ENCODE measurements around the gene PUSL1. TPM values are rescaled to one million over a fixed set of nuclear protein-coding genes. Genes with fewer than 3 reads are reported as not detected.

The PUSL1 gene
- total RNA-seq, 8 experiments from 2014 or later, result 12.0 to 45.8 (median 22.4) TPM

GRCh38 chr1:1318777-1319645 lies 10.6 kb downstream of the PUSL1 start:
- no peak for ATAC-seq (replicated peaks in 6 of 8)
- 40 to 100% (median 89%) methylated on average over 1 to 9 of the region's 36 CpGs; no CpG with 5 or more reads in 1 of the 10 experiments for WGBS, 10 experiments
- H3K27ac ChIP-seq, result no peak overlapping the region
- in situ Hi-C loops (cut with MboI; ENCODE audit: low pct_unique_long_range_greater_than_20kb in 2 of 9, low sequenced_read_pairs in 9 of 9, unreplicated experiment in 9 of 9), result no loop called here
- H3K4me1 ChIP-seq (replicated peaks in 1 of 2), result peaks cover 22 to 26% of the 10 kb centered on the region in 2 donors
- no peak overlapping the region for H3K4me3 ChIP-seq

DNA sequence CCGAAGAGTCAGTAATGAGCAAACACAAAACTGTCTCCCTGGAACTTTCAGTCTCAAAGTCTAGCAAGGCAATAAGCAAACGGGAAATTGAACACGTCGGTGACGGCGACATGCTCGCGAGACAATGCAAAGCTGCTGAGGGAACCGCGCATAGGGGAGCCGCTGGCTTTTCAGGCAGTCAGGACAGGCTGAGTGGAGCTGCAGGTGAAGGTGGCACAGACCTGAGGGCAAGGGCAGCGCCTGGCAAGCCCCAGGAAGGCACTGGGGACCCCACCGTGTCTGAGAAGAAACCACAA lies 11.2 kb downstream of the PUSL1 start:
- Histone ChIP-seq H3K4me1 (replicated peaks in 1 of 2) (peaks cover 22 to 26% of the 10 kb centered on the region in 2 donors), H3K27ac (no peak overlapping the region), H3K4me3 (no peak overlapping the region)
- ATAC-seq (replicated peaks in 6 of 8), result no peak
- 90 to 100% (median 96%) methylated on average over 2 to 11 of the region's 13 CpGs; no CpG with 5 or more reads in 3 of the 10 experiments for whole genome bisulfite sequencing, 10 experiments
- in situ Hi-C loops (cut with MboI; ENCODE audit: low pct_unique_long_range_greater_than_20kb in 2 of 9, low sequenced_read_pairs in 9 of 9, unreplicated experiment in 9 of 9), result no loop called here

GRCh38 chr1:1320666-1321448 lies 12.5 kb downstream of the PUSL1 start:
- no peak overlapping the region for H3K4me3 ChIP-seq
- H3K27ac ChIP-seq, result no peak overlapping the region
- ATAC-seq (replicated peaks in 6 of 8), result no peak
- H3K4me1 ChIP-seq (replicated peaks in 1 of 2), result peaks cover 20 to 25% of the 10 kb centered on the region in 2 donors
- in situ Hi-C loops (cut with MboI; ENCODE audit: low pct_unique_long_range_greater_than_20kb in 2 of 9, low sequenced_read_pairs in 9 of 9, unreplicated experiment in 9 of 9), result no loop called here
- WGBS, 10 experiments, result 93 to 100% methylated on average over 1 to 2 of the region's 23 CpGs; no CpG with 5 or more reads in 8 of the 10 experiments

DNA sequence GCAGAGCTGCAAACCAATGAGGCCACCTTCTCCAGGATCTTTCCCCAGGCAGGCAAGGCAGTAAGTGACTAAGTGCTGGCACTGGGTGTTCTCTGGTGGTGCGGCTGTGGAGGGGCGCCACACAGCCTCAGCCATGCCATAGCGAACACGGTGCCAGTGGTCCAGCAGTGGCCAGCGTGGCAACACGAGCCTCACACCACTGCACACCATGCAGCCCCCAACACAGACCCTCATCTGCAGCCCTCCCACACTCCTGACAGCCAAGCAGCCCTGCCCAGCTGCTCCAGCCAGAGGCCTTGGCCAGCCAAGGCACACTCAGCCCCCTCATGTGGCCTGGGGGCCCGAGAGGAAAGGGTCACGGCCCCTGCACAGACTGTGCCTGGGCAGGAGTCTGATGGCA lies 13.1 kb downstream of the PUSL1 start:
- in situ Hi-C loops (cut with MboI; ENCODE audit: low pct_unique_long_range_greater_than_20kb in 2 of 9, low sequenced_read_pairs in 9 of 9, unreplicated experiment in 9 of 9), result no loop called here
- Histone ChIP-seq H3K4me3 (no peak overlapping the region), H3K27ac (no peak overlapping the region), H3K4me1 (replicated peaks in 1 of 2) (peaks cover 18 to 21% of the 10 kb centered on the region in 2 donors)
- WGBS, 10 experiments, result 87 to 97% (median 96%) methylated on average over 3 to 6 of the region's 8 CpGs; no CpG with 5 or more reads in 7 of the 10 experiments
- no peak for ATAC-seq (replicated peaks in 6 of 8)

DNA sequence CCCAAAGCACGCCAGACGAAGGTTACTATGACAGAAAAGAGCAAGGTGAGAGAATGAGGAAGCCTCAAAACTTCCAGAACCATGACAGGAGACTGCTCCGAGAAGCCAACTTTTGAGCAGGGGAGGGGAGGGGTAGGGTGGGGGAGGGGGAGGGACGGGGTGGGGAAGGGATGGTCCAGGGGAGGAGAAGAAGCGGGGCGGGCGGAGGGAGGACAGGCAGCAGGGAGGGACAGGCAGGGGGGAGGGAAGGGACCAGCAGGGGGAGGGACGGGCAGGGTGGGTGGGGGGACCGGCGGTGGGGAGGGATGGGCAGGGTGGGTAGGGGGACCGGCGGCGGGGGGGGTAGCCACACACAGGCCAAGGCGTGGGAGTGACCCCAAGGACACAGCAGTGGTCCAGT lies 14.0 kb downstream of the PUSL1 start:
- Histone ChIP-seq H3K27ac (no peak overlapping the region), H3K4me3 (no peak overlapping the region), H3K4me1 (replicated peaks in 1 of 2) (peaks cover 18 to 19% of the 10 kb centered on the region in 2 donors)
- WGBS, 10 experiments, result 100% methylated on average over 2 of the region's 14 CpGs; no CpG with 5 or more reads in 8 of the 10 experiments
- ATAC-seq (replicated peaks in 6 of 8), result no peak
- in situ Hi-C loops (cut with MboI; ENCODE audit: low pct_unique_long_range_greater_than_20kb in 2 of 9, low sequenced_read_pairs in 9 of 9, unreplicated experiment in 9 of 9), result no loop called here

DNA sequence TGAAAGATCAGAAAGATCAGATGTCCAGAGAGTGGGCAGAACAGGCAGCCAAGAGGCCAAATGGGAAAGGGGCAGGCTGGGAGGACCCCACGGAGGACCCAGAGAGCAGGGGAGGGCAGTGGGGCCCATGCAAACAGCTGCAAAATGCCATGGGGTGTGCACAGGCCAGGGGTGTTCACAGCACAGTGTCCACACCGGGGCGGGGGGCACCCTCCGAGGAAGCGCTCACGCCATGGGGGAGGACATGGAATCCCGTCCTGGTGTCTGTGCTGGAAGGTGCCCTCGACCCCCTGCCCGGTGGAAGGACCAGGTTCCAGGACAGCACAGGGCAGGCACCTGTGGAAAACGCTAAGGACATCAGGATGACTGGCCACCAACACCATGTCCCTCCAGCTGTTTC lies 14.6 kb downstream of the PUSL1 start:
- H3K4me3 ChIP-seq, result peak overlapping the region in 1 of 5 donors; percentile 11
- no peak overlapping the region for H3K27ac ChIP-seq
- WGBS, 10 experiments, result 40 to 100% (median 89%) methylated on average over 1 to 8 of the region's 10 CpGs; no CpG with 5 or more reads in 3 of the 10 experiments
- ATAC-seq (replicated peaks in 6 of 8), result no peak
- in situ Hi-C loops (cut with MboI; ENCODE audit: low pct_unique_long_range_greater_than_20kb in 2 of 9, low sequenced_read_pairs in 9 of 9, unreplicated experiment in 9 of 9), result no loop called here
- peaks cover 18 to 19% of the 10 kb centered on the region in 2 donors for H3K4me1 ChIP-seq (replicated peaks in 1 of 2)

GRCh38 chr1:1324084-1324523 lies 15.7 kb downstream of the PUSL1 start:
- Histone ChIP-seq H3K27ac (peak overlapping the region; percentile 79 to 87), H3K4me3 (peak overlapping the region; percentile 95 to 100 (median 99)), H3K4me1 (replicated peaks in 1 of 2) (peaks cover 18 to 19% of the 10 kb centered on the region in 2 donors)
- peak in 3 of 8 experiments; percentile 30 to 49 (median 45) for ATAC-seq (replicated peaks in 6 of 8)
- 4% methylated on average over 10 of the region's 41 CpGs; no CpG with 5 or more reads in 9 of the 10 experiments for WGBS, 10 experiments
- in situ Hi-C loops (cut with MboI; ENCODE audit: low pct_unique_long_range_greater_than_20kb in 2 of 9, low sequenced_read_pairs in 9 of 9, unreplicated experiment in 9 of 9), result no loop called here

DNA sequence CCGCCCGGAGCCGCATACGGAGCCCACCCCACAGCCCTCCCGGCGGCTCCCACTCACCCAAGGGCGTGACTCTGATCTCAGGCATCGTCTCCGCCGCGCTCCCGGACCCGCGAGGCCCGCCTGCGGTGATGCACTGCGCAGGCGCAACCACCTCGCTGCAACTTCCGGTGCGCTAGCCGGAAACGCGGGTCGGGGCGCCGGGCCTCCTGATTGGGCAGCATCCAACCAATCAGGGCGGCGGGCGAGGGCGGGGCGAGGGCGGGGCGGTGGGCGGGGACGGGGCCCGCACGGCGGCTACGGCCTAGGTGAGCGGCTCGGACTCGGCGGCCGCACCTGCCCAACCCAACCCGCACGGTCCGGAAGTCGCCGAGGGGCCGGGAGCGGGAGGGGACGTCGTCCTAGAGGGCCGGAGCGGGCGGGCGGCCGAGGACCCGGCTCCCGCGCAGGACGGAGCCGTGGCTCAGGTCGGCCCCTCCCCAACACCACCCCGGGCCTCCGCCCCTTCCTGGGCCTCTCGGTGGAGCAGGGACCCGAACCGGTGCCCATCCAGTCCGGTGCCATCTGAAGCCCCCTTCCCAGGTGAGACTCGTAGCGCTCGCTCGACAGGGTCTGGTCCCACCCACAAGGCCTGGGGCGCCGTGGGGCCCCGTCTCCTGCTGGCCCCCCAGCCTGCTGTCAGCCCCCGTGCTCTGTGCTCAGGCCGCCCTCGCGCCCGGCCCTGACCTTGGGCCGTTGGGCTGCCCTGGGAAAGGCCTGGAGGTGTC lies 16.3 kb downstream of the PUSL1 start, which contains the start of the genes CPTP and INTS11:
Gene CPTP (plus strand): TSS at position 279 of the 764 bp plus-strand sequence. CDS start 2,109 bp downstream, outside the sequence.
Gene INTS11 (minus strand): TSS at position 137 of the 764 bp plus-strand sequence. CDS start 52 bp downstream, at position 85.
- Histone ChIP-seq H3K27ac (peak within 1 kb of the TSS; percentile 79 to 87), H3K4me1 (replicated peaks in 1 of 2) (peaks cover 18 to 19% of the 10 kb centered on the region in 2 donors), H3K4me3 (peak within 1 kb of the TSS; percentile 95 to 100 (median 99))
- WGBS, 10 experiments, result 4% methylated on average over 5 of the region's 84 CpGs; no CpG with 5 or more reads in 9 of the 10 experiments
- peak; percentile 76 to 87 (median 82) for ATAC-seq (replicated peaks in 6 of 8)
- in situ Hi-C loops (cut with MboI; ENCODE audit: low pct_unique_long_range_greater_than_20kb in 2 of 9, low sequenced_read_pairs in 9 of 9, unreplicated experiment in 9 of 9), result no loop called here

DNA sequence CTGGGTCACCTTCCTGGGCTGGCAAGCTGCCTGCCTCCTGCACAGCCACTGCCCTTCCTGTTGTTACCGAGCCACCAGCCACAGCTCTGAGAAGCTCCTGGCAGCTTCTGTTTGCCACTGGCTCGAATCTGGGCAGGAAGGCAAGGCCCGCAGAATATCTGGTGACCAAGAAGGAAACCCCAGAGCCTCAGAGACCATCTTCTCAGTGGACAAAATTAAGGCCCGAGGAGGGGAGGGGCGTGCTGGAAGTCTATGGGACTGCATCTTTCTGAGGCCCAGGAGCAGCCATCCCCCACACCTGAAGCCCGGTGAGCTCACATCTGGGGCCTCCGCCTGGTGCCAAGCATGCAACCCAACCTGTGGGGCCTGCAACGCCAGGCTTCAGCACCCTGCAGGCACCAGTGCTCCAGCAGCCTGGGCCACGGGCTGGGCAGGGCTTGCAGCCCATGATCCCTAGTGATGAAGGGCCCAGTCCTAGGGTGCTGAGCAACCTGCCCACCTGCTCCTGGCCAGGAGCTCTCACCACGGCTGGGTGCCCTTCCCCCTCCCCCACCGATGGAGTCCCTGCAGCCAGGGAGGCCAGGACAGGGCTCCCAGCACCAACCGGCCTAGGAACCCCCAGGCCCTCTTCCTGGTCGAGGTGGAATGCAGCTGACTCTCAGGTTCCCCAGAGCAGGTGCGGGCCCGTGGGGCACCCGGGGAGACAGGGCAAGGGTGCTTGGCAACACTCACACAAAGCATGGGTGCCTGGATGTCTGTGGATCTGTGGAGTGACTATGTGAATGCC lies 17.1 kb downstream of the PUSL1 start:
- WGBS, 10 experiments, result 34 to 100% (median 58%) methylated on average over 1 to 10 of the region's 16 CpGs; no CpG with 5 or more reads in 5 of the 10 experiments
- no peak for ATAC-seq (replicated peaks in 6 of 8)
- H3K27ac ChIP-seq, result peak overlapping the region; percentile 59 to 87
- peaks cover 20 to 21% of the 10 kb centered on the region in 2 donors for H3K4me1 ChIP-seq (replicated peaks in 1 of 2)
- peak overlapping the region; percentile 95 to 100 (median 99) for H3K4me3 ChIP-seq
- in situ Hi-C loops (cut with MboI; ENCODE audit: low pct_unique_long_range_greater_than_20kb in 2 of 9, low sequenced_read_pairs in 9 of 9, unreplicated experiment in 9 of 9), result no loop called here

DNA sequence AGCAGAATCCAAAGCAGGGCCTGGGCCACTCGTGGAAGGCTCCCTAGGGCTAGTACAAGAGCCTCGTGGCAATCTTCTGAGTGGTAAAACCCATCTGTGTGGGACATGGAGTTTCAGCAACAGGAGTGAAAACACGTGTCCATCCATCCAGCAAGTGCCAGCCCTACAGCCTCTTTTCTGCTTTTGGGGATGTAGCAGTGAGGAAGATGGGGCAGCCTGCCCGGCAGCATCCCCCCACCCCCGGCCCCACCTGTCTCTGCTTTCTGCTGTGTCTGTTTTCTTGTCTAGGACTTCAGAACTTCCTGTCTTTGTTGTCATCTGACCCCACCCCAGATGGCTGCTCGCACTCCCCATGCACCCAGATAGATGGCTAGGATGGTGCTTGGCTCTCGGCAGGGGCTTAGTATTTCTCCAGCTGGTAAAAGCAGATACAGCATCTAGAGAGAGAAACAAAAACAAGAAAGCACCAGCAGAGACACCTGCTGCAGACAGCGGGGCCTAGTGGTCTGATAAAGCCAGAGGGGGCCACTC lies 17.7 kb downstream of the PUSL1 start:
- H3K27ac ChIP-seq, result no peak overlapping the region

DNA sequence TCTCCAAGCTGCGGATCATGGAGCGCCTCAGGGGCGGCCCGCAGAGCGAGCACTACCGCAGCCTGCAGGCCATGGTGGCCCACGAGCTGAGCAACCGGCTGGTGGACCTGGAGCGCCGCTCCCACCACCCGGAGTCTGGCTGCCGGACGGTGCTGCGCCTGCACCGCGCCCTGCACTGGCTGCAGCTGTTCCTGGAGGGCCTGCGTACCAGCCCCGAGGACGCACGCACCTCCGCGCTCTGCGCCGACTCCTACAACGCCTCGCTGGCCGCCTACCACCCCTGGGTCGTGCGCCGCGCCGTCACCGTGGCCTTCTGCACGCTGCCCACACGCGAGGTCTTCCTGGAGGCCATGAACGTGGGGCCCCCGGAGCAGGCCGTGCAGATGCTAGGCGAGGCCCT lies 18.9 kb downstream of the PUSL1 start:
- ATAC-seq (replicated peaks in 6 of 8), result no peak
- Histone ChIP-seq H3K4me1 (replicated peaks in 1 of 2) (peaks cover 31 to 32% of the 10 kb centered on the region in 2 donors), H3K27ac (no peak overlapping the region), H3K4me3 (no peak overlapping the region)
- WGBS, 10 experiments, result 88 to 100% (median 91%) methylated on average over 1 to 37 of the region's 40 CpGs; no CpG with 5 or more reads in 4 of the 10 experiments
- in situ Hi-C loops (cut with MboI; ENCODE audit: low pct_unique_long_range_greater_than_20kb in 2 of 9, low sequenced_read_pairs in 9 of 9, unreplicated experiment in 9 of 9), result no loop called here

More for the DNA sequence above, 17.7 kb downstream of the PUSL1 start:
- in situ Hi-C loops (cut with MboI; ENCODE audit: low pct_unique_long_range_greater_than_20kb in 2 of 9, low sequenced_read_pairs in 9 of 9, unreplicated experiment in 9 of 9), result no loop called here
- no peak for ATAC-seq (replicated peaks in 6 of 8)
- Histone ChIP-seq H3K4me1 (replicated peaks in 1 of 2) (peaks cover 26 to 27% of the 10 kb centered on the region in 2 donors), H3K4me3 (peak overlapping the region in 2 of 5 donors; percentile 99 to 100)
- 52 to 100% (median 73%) methylated on average over 1 to 7 of the region's 8 CpGs; no CpG with 5 or more reads in 3 of the 10 experiments for WGBS, 10 experiments

Measured in motor neuron (in vitro differentiated cells).